ENCODE data around the gene TRIM39. TPM values are rescaled to one million over a fixed set of nuclear protein-coding genes. Genes with fewer than 3 reads are reported as not detected.

Gene TRIM39
- total and polyA plus RNA-seq, 12 donors, result 5.2 to 10.6 (median 8.4) TPM

DNA sequence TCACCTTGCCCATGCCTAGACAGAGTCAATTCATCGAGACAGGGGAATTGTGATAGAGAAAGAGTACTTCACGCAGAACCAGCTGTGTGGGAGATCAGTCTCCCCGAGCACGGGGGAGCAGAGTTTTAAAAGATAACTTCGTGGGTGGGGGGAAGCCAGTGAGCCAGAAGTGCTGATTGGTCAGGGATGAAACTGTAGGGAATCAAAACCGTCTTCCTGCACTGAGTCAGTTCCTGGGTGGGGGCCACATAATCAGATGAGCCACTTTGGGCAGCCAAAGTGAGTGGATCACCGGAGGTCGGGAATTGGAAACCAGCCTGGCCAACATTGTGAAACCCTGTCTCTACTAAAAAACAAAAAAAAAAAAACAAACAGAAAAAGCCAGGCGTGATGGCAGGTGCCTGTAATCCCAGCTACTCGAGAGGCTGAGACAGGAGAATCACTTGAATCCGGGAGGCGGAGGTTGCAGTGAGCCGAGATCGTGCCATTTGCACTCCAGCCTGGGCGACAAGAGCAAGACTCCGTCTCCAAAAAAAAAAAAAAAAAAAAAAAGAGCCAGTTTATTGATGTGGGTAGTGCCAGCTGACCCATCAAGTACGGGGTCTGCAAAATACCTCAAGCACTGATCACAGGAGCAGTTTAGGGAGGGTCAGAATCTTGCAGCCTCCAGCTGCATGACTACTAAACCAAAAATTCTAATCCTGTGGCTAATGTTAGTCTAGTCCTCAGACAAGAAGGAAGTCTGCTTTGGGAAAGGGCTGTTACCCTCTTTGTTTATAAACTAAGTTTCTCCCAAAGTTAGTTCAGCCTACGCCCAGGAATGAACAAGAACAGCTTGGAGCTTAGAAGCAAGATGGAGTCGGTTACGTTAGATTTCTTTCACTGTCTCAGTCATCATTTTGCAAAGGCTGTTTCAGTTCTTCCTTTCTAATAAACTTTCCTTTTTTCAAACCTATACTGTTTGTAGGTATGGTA lies 3.9 kb upstream of the TRIM39 start:
- ATAC-seq (no peak), DNase-seq (no peak)
- no peaks in the 10 kb centered on the region for H3K9me3 ChIP-seq
- peaks cover 0 to 64% (median 33%) of the 10 kb centered on the region in 9 donors for H3K4me1 ChIP-seq
- WGBS, 2 donors, result 88 to 89% methylated on average over 20 of the region's 20 CpGs
- intact Hi-C loops (cut with DNase I), result loop anchor here in 2 of 10 donors (10.0 kb wide), 1 partner anchor 108 kb away; the partner anchor contains the start of gene TRIM26 (in 2 of the 2)
- no peaks in the 10 kb centered on the region for H3K27me3 ChIP-seq
- no peak overlapping the region for H3K27ac ChIP-seq
- H3K36me3 ChIP-seq, result peaks cover 0 to 9% (median 0%) of the 10 kb centered on the region in 9 donors
- H3K4me3 ChIP-seq, result no peak overlapping the region
- no peak for TF ChIP-seq CTCF (IDR thresholded peaks at IDR 0.05)

DNA sequence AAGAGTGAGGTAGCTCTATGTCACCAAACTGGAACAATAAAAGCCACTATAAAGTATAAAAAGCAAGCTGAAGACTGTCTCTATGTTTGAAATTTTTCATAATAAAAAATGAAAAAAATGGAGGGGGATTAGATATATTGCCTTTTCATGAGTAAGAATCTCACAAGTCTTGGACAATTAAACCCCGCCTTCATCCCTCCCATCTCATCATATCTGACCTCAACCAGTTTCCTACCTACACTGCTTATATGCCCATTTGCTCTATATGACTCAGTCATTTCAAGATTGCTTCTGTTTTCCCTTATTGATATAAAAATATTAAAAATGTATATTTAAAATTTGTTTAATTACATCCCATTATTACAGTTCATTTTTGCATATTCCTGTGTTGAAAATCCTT lies 2.9 kb upstream of the TRIM39 start:
- no peak for DNase-seq
- WGBS, 2 donors, result 100% methylated on average over 1 of the region's 1 CpG
- H3K36me3 ChIP-seq, result peaks cover 0 to 9% (median 0%) of the 10 kb centered on the region in 9 donors
- no peak overlapping the region for H3K4me3 ChIP-seq
- H3K4me1 ChIP-seq, result peaks cover 0 to 65% (median 35%) of the 10 kb centered on the region in 9 donors
- TF ChIP-seq CTCF (IDR thresholded peaks at IDR 0.05), result no peak
- H3K27me3 ChIP-seq, result no peaks in the 10 kb centered on the region
- H3K27ac ChIP-seq, result no peak overlapping the region
- no peaks in the 10 kb centered on the region for H3K9me3 ChIP-seq
- no peak for ATAC-seq
- intact Hi-C loops (cut with DNase I), result loop anchor here in 2 of 10 donors (10.0 kb wide), 1 partner anchor 109 kb away; the partner anchor contains the start of gene TRIM26 (in 2 of the 2)

GRCh38 chr6:30325150-30325872 lies 1.4 kb upstream of the TRIM39 start:
- TF ChIP-seq CTCF (IDR thresholded peaks at IDR 0.05), result no peak
- DNase-seq (no peak), ATAC-seq (peak in 3 of 8 donors; percentile 51 to 69 (median 53))
- Histone ChIP-seq H3K4me1 (peaks cover 0 to 64% (median 35%) of the 10 kb centered on the region in 9 donors), H3K36me3 (peaks cover 0 to 24% (median 10%) of the 10 kb centered on the region in 9 donors), H3K4me3 (peak overlapping the region; percentile 62 to 99 (median 87)), H3K9me3 (no peaks in the 10 kb centered on the region), H3K27me3 (no peaks in the 10 kb centered on the region), H3K27ac (peak overlapping the region in 9 of 10 donors; percentile 95 to 99 (median 98))
- 3 to 6% methylated on average over 10 of the region's 10 CpGs for WGBS, 2 donors
- intact Hi-C loops (cut with DNase I), result loop anchor here in 4 of 10 donors (5.0 to 10.0 kb wide), 3 partner anchors 63 to 111 kb away; partner anchors contain the start of gene TRIM26 (in 2 of the 4)
